CD4-positive, alpha-beta T cell treated with Interleukin-17A for 1 hour (primary cell): Measurements from ENCODE around the gene PAX3.

Experiments
- DNase-seq: peaks from one replicate; pipeline ENCODE4 v3.0.0-alpha.2; 2020

The PAX3 gene

GRCh38 chr2:222264791-222265320, 33.9 kb downstream of the PAX3 start:
- no peak for DNase-seq

GRCh38 chr2:222261504-222261903, 37.3 kb downstream of the PAX3 start:
- DNase-seq: no peak

GRCh38 chr2:222257645-222258044, 41.2 kb downstream of the PAX3 start:
- no peak for DNase-seq

- DNase-seq: no peak
These were observed 42.5 kb downstream of the PAX3 start for GRCh38 chr2:222256250-222256649.

- no peak for DNase-seq
These were observed 43.7 kb downstream of the PAX3 start for GRCh38 chr2:222255090-222255489.

- DNase-seq: no peak
These were observed 48.5 kb downstream of the PAX3 start for GRCh38 chr2:222250313-222250712.

GRCh38 chr2:222249444-222249843, 49.4 kb downstream of the PAX3 start:
- no peak for DNase-seq

- DNase-seq: no peak
These were observed 50.0 kb downstream of the PAX3 start for GRCh38 chr2:222248818-222249217.

- DNase-seq: no peak
These were observed 50.5 kb downstream of the PAX3 start for GRCh38 chr2:222248256-222248655.

GRCh38 chr2:222242532-222242931, 56.3 kb downstream of the PAX3 start:
- no peak for DNase-seq

- no peak for DNase-seq
These were observed 57.5 kb downstream of the PAX3 start for GRCh38 chr2:222241128-222241870.

- no peak for DNase-seq
These were observed 58.1 kb downstream of the PAX3 start for GRCh38 chr2:222240676-222241049.

GRCh38 chr2:222239945-222240675, 58.7 kb downstream of the PAX3 start:
- DNase-seq: no peak

- DNase-seq: no peak
These were observed 59.7 kb downstream of the PAX3 start for GRCh38 chr2:222239091-222239490.

GRCh38 chr2:222238072-222238471, 60.7 kb downstream of the PAX3 start:
- DNase-seq: no peak

- no peak for DNase-seq
These were observed 66.0 kb downstream of the PAX3 start for GRCh38 chr2:222232839-222233238.

GRCh38 chr2:222232372-222232771, 66.4 kb downstream of the PAX3 start:
- DNase-seq: no peak

GRCh38 chr2:222228054-222228453, 70.7 kb downstream of the PAX3 start:
- DNase-seq: no peak

- DNase-seq: no peak
These were observed 80.0 kb downstream of the PAX3 start for GRCh38 chr2:222218786-222219185.

- DNase-seq: no peak
These were observed 81.1 kb downstream of the PAX3 start for GRCh38 chr2:222217712-222218111.

GRCh38 chr2:222214885-222215284, 83.9 kb downstream of the PAX3 start:
- no peak for DNase-seq

- no peak for DNase-seq
These were observed 85.7 kb downstream of the PAX3 start for GRCh38 chr2:222213049-222213448.

- no peak for DNase-seq
These were observed 86.2 kb downstream of the PAX3 start for GRCh38 chr2:222212571-222212970.

- DNase-seq: no peak
These were observed 90.6 kb downstream of the PAX3 start for GRCh38 chr2:222208010-222208690.
